Thoracic aorta (tissue), 2 donors: Measurements from ENCODE around the gene MINDY4. TPM values are rescaled to one million over a fixed set of nuclear protein-coding genes. Genes with fewer than 3 reads are reported as not detected.

Experiments
- ATAC-seq: fragments of 150-250 bp; one replicate; pipeline ENCODE4 v1.8.0; 2017; ENCODE audit warnings: low read depth; ENCODE audit not compliant: insufficient number of reproducible peaks, low FRiP score
- DNase-seq: peaks from one replicate; pipeline ENCODE4 v3.0.0-alpha.2; 2020; ENCODE audit warnings: low spot score
- H3K27ac ChIP-seq, 2 donors: fragments of 200-600 bp; sonication (generic); 1 replicate in 1 of 2; 2 replicates in 1 of 2; pipeline ENCODE4 v1.5.1; 2016; ENCODE audit warnings: mild to moderate bottlenecking in 2 of 2, moderate library complexity in 2 of 2
- H3K27me3 ChIP-seq: fragments of 200-600 bp; sonication (generic); replicated peaks from 2 replicates; pipeline ENCODE4 v1.6.0; 2016; ENCODE audit warnings: mild to moderate bottlenecking; ENCODE audit not compliant: insufficient read depth
- H3K36me3 ChIP-seq: fragments of 200-600 bp; sonication (generic); one replicate; pipeline ENCODE4 v1.5.1; 2016
- H3K4me1 ChIP-seq, 2 donors: fragments of 200-600 bp; sonication (generic); 1 replicate in 1 of 2; 2 replicates in 1 of 2; pipeline versions ENCODE4 v1.5.1 to v1.6.0; 2016; ENCODE audit warnings: low read depth in 2 of 2, mild to moderate bottlenecking in 1 of 2; ENCODE audit not compliant: control insufficient read depth in 1 of 2
- H3K4me3 ChIP-seq: fragments of 200-600 bp; sonication (generic); 2 replicates; pipeline ENCODE4 v1.5.1; 2016; ENCODE audit warnings: mild to moderate bottlenecking
- H3K9me3 ChIP-seq: fragments of 200-600 bp; sonication (generic); 2 replicates; pipeline ENCODE4 v1.5.1; 2016
- CTCF ChIP-seq: fragments of 200-600 bp; sonication (generic); IDR thresholded peaks from one replicate; pipeline ENCODE4 v1.5.1; 2019; ENCODE audit warnings: antibody characterized with exemption
- total RNA-seq, 2 donors: library from RNA; depleted of rRNA; stranded (reverse); fragments of >200 nt; gene quantifications; one replicate each; pipeline versions ENCODE4 v1.1.0 to v1.2.3, GENCODE V29; 2016

Gene MINDY4
- total RNA-seq, 2 donors from 2014 or later: 32.0 to 44.0 TPM

DNA sequence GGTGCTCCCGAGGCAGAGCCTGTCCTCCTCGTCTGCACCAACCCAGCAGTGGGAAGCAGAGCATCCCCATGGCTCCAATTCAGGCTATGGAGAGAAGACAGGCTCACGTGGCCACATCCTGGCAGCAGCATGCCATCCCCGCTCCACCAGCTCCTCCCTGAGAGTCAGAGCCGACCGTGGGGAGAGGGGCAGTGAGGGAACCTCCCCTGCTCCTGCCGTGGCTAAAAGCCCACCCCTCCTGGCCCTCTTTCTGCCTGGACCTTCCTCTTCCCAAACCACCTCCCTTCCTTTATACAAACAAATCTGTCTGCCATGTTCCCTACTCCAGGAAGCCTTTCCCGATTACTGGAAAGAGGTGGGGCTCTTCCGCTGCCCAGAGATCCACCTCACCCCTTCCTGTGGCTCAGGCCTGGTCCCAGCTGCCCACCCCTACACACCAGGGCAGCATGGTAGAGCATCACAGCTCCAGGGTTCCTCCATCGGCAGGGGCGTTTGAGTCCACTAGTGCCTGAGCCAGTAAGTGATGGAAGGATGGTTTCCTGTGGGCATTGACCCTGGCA is 129.7 kb downstream of the MINDY4 start:
- no peak for DNase-seq
- Histone ChIP-seq H3K4me1 (peaks cover 14 to 54% of the 10 kb centered on the region in 2 donors), H3K36me3 (no peaks in the 10 kb centered on the region), H3K27me3 (no peaks in the 10 kb centered on the region), H3K9me3 (no peaks in the 10 kb centered on the region), H3K4me3 (no peak overlapping the region), H3K27ac (peak overlapping the region; percentile 68 to 88)
- no peak for ATAC-seq
- no peak for TF ChIP-seq CTCF

- H3K36me3 ChIP-seq: no peaks in the 10 kb centered on the region
- no peaks in the 10 kb centered on the region for H3K27me3 ChIP-seq
- no peak overlapping the region for H3K4me3 ChIP-seq
- H3K27ac ChIP-seq: no peak overlapping the region
- H3K9me3 ChIP-seq: no peaks in the 10 kb centered on the region
- H3K4me1 ChIP-seq: peaks cover 23 to 59% of the 10 kb centered on the region in 2 donors
- ATAC-seq (no peak), DNase-seq (no peak)
- TF ChIP-seq CTCF: no peak
Measured at GRCh38 chr7:30901856-30902255, 130.6 kb downstream of the MINDY4 start.

GRCh38 chr7:30902466-30902865 is 131.2 kb downstream of the MINDY4 start:
- ATAC-seq (no peak), DNase-seq (no peak)
- no peak for TF ChIP-seq CTCF
- Histone ChIP-seq H3K36me3 (no peaks in the 10 kb centered on the region), H3K9me3 (no peaks in the 10 kb centered on the region), H3K27ac (no peak overlapping the region), H3K4me3 (no peak overlapping the region), H3K27me3 (no peaks in the 10 kb centered on the region), H3K4me1 (peaks cover 24 to 59% of the 10 kb centered on the region in 2 donors)

GRCh38 chr7:30903146-30903545 is 131.9 kb downstream of the MINDY4 start:
- no peaks in the 10 kb centered on the region for H3K9me3 ChIP-seq
- TF ChIP-seq CTCF: no peak
- ATAC-seq: no peak
- no peak overlapping the region for H3K4me3 ChIP-seq
- H3K4me1 ChIP-seq: peaks cover 30 to 61% of the 10 kb centered on the region in 2 donors
- H3K27ac ChIP-seq: no peak overlapping the region
- H3K36me3 ChIP-seq: no peaks in the 10 kb centered on the region
- H3K27me3 ChIP-seq: no peaks in the 10 kb centered on the region
- no peak for DNase-seq

DNA sequence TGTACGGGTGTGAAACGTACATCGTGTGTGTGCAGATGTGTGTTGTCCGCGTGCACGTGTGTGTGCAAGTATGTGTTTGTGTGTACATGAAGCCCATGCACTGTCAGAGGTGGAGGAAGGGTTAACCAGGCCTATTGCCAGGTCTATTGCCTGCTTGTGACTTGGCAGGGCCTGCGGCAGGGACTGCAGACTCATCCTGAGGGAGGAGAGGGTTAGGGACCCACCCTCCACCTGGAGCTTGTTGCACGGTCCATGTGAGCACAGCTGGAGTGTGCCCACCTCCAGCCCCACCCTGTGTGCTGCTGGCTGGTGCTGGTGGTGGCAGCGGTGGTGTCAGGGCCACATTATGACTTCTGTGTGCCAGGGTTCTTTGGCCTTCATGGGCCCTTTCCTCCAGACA is 133.3 kb downstream of the MINDY4 start:
- H3K9me3 ChIP-seq: no peaks in the 10 kb centered on the region
- H3K27ac ChIP-seq: peak overlapping the region in 1 of 2 donors; percentile 98
- H3K4me1 ChIP-seq: peaks cover 28 to 66% of the 10 kb centered on the region in 2 donors
- H3K36me3 ChIP-seq: no peaks in the 10 kb centered on the region
- ATAC-seq (no peak), DNase-seq (no peak)
- TF ChIP-seq CTCF: no peak
- no peaks in the 10 kb centered on the region for H3K27me3 ChIP-seq
- H3K4me3 ChIP-seq: no peak overlapping the region
